HCT116 (cell line): ENCODE measurements around the gene GMDS. TPM values are rescaled to one million over a fixed set of nuclear protein-coding genes. Genes with fewer than 3 reads are reported as not detected.

ENCODE experiments used
- ATAC-seq: fragments of 200-7000 bp; cut with Tn5 transposase; 2 replicates; pipeline ENCODE4 v1.9.1; 2020; ENCODE audit warnings: mild to moderate bottlenecking, moderate library complexity
- BruUV-seq: library from RNA; stranded (reverse); fragments of 400-500 nt; replicated peaks from 2 replicates; lab custom pipeline; 2021; lab: Mats Ljungman, UMichigan
- CTCF ChIA-PET: fragments of 300-600 bp; sonication (Branson Sonifier 250); formaldehyde crosslinking; loops from one replicate; lab custom pipeline; 2021; ENCODE audit warnings: antibody characterized with exemption; lab: Charles Lee
- POLR2A ChIA-PET: fragments of 300-600, 350-600 bp; sonication (Branson Sonifier 250); formaldehyde crosslinking; loops from one replicate; lab custom pipeline; 2021; ENCODE audit warnings: antibody characterized with exemption; lab: Charles Lee
- RAD21 ChIA-PET, 2 experiments: fragments of 300-600 bp; sonication (Branson Sonifier 250); formaldehyde crosslinking; loops; one replicate each; lab custom pipeline; 2023; ENCODE audit warnings: low total read pairs in 2 of 2; ENCODE audit not compliant: uncharacterized antibody in 2 of 2, unreplicated experiment in 2 of 2, low non-redundant PET in 1 of 2; lab: Charles Lee
- DNase-seq: peaks from one replicate; pipeline ENCODE4 v3.0.0-alpha.2; 2010; ENCODE audit warnings: low read depth, low spot score
- H2AFZ ChIP-seq: fragments of 200-600 bp; shearing (Covaris generic), sonication (generic); 2 replicates; pipeline ENCODE4 v1.6.1; 2017; ENCODE audit warnings: low read depth, mixed run types, mixed read lengths, antibody characterized with exemption, low read length; ENCODE audit not compliant: poor library complexity, severe bottlenecking
- H3K27ac ChIP-seq: 2 replicates; pipeline ENCODE4 v1.5.1; 2012; ENCODE audit warnings: low read depth, low read length
- H3K27me3 ChIP-seq: fragments of 200-600 bp; sonication (generic); 2 replicates; pipeline ENCODE4 v1.6.1; 2016; ENCODE audit warnings: mixed run types, low read length, mixed read lengths; ENCODE audit not compliant: insufficient read depth
- H3K36me3 ChIP-seq, 2 experiments: fragments of 200-500 bp in 1 of 2; fragments of 200-600 bp in 1 of 2; sonication (Bioruptor generic) in 1 of 2; sonication (generic) in 1 of 2; 2 replicates each; pipeline versions ENCODE4 v1.5.1 to v1.6.1; 2014 to 2016; ENCODE audit warnings: low read length in 2 of 2, inconsistent platforms in 1 of 2, mixed read lengths in 1 of 2, mixed run types in 1 of 2; ENCODE audit not compliant: insufficient read depth in 2 of 2, control insufficient read depth in 1 of 2
- H3K4me1 ChIP-seq, 2 experiments: fragments of 200-600 bp in 1 of 2; sonication (generic) in 1 of 2; 2 replicates each; pipeline versions ENCODE4 v1.5.1 to v1.6.1; 2012 to 2017; ENCODE audit warnings: low read length in 2 of 2, inconsistent platforms in 1 of 2, mild to moderate bottlenecking in 1 of 2, mixed read lengths in 1 of 2, mixed run types in 1 of 2, moderate library complexity in 1 of 2; ENCODE audit not compliant: insufficient read depth in 2 of 2, control insufficient read depth in 1 of 2
- H3K4me2 ChIP-seq: fragments of 200-600 bp; sonication (generic); 2 replicates; pipeline ENCODE4 v1.6.1; 2017; ENCODE audit warnings: mixed run types, low read length, mixed read lengths
- H3K4me3 ChIP-seq, 2 experiments: fragments of 200-600 bp in 1 of 2; sonication (generic) in 1 of 2; replicated peaks in 1 of 2; 2 replicates each; pipeline ENCODE4 v1.5.1; 2011 to 2016; ENCODE audit warnings: low read length in 2 of 2, control low read depth in 1 of 2, low read depth in 1 of 2, mild to moderate bottlenecking in 1 of 2, mixed read lengths in 1 of 2, mixed run types in 1 of 2
- H3K79me2 ChIP-seq: fragments of 200-600 bp; sonication (generic); 2 replicates; pipeline ENCODE4 v1.6.1; 2017; ENCODE audit warnings: mild to moderate bottlenecking, mixed run types, low read length, moderate library complexity, mixed read lengths; ENCODE audit not compliant: insufficient read depth
- H3K9ac ChIP-seq: fragments of 200-600 bp; sonication (generic); 2 replicates; pipeline ENCODE4 v1.6.1; 2016; ENCODE audit warnings: low read length, mixed read lengths
- H3K9me2 ChIP-seq: fragments of 200-600 bp; sonication (generic), shearing (Covaris generic); 2 replicates; pipeline ENCODE4 v1.6.1; 2017; ENCODE audit warnings: mixed run types, mild to moderate bottlenecking, moderate library complexity; ENCODE audit not compliant: insufficient read depth
- H3K9me3 ChIP-seq, 2 experiments: fragments of 200-500 bp in 1 of 2; fragments of 200-600 bp in 1 of 2; sonication (Bioruptor generic) in 1 of 2; sonication (generic) in 1 of 2; 2 replicates each; pipeline ENCODE4 v1.6.1; 2014 to 2017; ENCODE audit warnings: low read length in 2 of 2, mixed read lengths in 2 of 2, inconsistent platforms in 1 of 2, low read depth in 1 of 2, mild to moderate bottlenecking in 1 of 2, mixed run types in 1 of 2, moderate library complexity in 1 of 2; ENCODE audit not compliant: control insufficient read depth in 1 of 2, insufficient read depth in 1 of 2
- H4K20me1 ChIP-seq: fragments of 200-600 bp; sonication (generic), shearing (Covaris generic); 2 replicates; pipeline ENCODE4 v1.6.1; 2017; ENCODE audit warnings: mixed run types, mild to moderate bottlenecking, moderate library complexity; ENCODE audit not compliant: insufficient read depth
- CBX3 ChIP-seq: IDR thresholded peaks from 2 replicates; pipeline ENCODE4 v1.6.1; 2012; ENCODE audit warnings: low read depth
- RAD21 ChIP-seq: IDR thresholded peaks from 2 replicates; pipeline ENCODE4 v1.6.1; 2012; ENCODE audit warnings: low read depth, mild to moderate bottlenecking
- YY1 ChIP-seq: IDR thresholded peaks from 2 replicates; pipeline ENCODE4 v1.6.1; 2011; ENCODE audit warnings: low read length, low read depth, moderate library complexity, mild to moderate bottlenecking; ENCODE audit not compliant: insufficient replicate concordance; ENCODE audit errors: extremely low read depth
- ZNF274 ChIP-seq: fragments of 200-500 bp; sonication (Bioruptor generic); IDR thresholded peaks from 2 replicates; pipeline ENCODE4 v1.6.1; 2014; ENCODE audit warnings: mild to moderate bottlenecking, low read depth, low read length, inconsistent platforms
- intact Hi-C: fragments of 100-400 bp; cut with micrococcal nuclease; formaldehyde crosslinking; loops from 2 replicates; pipeline ENCODE4 v1.10.0; 2022
- total RNA-seq: library from RNA; stranded (reverse); gene quantifications from one replicate; pipeline ENCODE4 v1.2.1, GENCODE V29; 2021; ENCODE audit not compliant: unreplicated experiment
- TF ChIP-seq, protein P1 (sequence below), 3 experiments: fragments of 200-600 bp in 1 of 3; sonication (generic) in 1 of 3; IDR thresholded peaks in 2 of 3; conservative IDR thresholded peaks in 1 of 3; 2 replicates each; pipeline ENCODE4 v1.5.1; 2012 to 2017; ENCODE audit warnings: low read depth in 2 of 3, low read length in 2 of 3, antibody characterized with exemption in 1 of 3, borderline replicate concordance in 1 of 3, control low read depth in 1 of 3, mild to moderate bottlenecking in 1 of 3, mixed read lengths in 1 of 3, mixed run types in 1 of 3, moderate library complexity in 1 of 3; ENCODE audit not compliant: insufficient read depth in 1 of 3

The GMDS gene
- total RNA-seq, 1 experiment from 2014 or later, result 34.4 TPM

DNA sequence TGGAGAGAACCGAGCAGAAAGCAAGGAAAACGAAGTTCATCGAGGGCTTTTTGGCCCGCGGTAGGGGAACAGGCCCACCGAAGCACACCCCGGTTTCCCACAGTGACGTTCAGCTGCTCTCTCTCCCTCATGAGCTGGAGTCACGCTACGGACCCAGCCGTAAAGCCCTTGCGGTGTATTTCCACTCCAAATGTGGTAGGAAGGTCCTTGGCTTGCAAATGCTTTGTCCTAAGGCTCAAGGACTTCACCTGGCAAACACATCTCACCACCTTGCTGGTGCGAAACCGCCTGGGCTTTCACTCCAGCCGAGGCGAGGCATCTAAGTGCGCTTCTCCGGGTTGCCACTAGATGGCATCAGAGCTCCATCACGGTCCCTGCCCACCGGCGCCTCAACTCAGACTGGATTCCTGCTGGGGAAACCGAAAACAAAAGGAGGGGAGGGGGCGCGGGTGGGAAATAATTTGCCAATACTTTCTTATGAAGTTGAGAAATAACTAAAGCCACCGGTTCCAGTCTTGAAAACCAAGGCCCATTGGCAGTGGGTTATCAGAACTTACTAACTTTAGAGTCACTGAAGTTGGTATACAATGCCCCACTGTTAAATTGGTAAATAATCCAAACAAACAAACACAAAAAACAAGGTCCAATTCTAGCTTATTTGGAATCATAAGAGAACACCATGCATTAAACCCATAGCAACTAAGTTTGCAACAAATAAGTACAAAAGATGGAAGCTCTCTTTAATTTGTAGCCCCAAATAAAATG is 649.1 kb downstream of the GMDS start:
- ATAC-seq (peak; percentile 95), DNase-seq (no peak)
- ChIA-PET RAD21 (no interaction called here), POLR2A (no interaction called here), CTCF (interaction anchor here (0.6 to 2.1 kb wide), 5 partner anchors 758 to 1154 kb away, joined by 3 to 16 read pairs (median 7); partner anchors contain the start of gene MYLK4)
- Histone ChIP-seq H3K4me2 (peak overlapping the region; percentile 45), H4K20me1 (no peaks in the 10 kb centered on the region), H3K9me3 (no peaks in the 10 kb centered on the region), H3K36me3 (no peaks in the 10 kb centered on the region), H3K4me1 (peaks cover 2 to 7% of the 10 kb centered on the region in 2 experiments; a peak in 2 of 4 replicates), H3K4me3 (no peak overlapping the region), H3K9ac (no peak overlapping the region), H2AFZ (peak overlapping the region; percentile 66), H3K9me2 (no peaks in the 10 kb centered on the region), H3K79me2 (no peaks in the 10 kb centered on the region), H3K27me3 (no peaks in the 10 kb centered on the region), H3K27ac (no peak overlapping the region)
- TF ChIP-seq ZNF274 (no peak), YY1 (no peak), CBX3 (no peak), RAD21 (peak; percentile 95)
- TF ChIP-seq, protein P1, sequence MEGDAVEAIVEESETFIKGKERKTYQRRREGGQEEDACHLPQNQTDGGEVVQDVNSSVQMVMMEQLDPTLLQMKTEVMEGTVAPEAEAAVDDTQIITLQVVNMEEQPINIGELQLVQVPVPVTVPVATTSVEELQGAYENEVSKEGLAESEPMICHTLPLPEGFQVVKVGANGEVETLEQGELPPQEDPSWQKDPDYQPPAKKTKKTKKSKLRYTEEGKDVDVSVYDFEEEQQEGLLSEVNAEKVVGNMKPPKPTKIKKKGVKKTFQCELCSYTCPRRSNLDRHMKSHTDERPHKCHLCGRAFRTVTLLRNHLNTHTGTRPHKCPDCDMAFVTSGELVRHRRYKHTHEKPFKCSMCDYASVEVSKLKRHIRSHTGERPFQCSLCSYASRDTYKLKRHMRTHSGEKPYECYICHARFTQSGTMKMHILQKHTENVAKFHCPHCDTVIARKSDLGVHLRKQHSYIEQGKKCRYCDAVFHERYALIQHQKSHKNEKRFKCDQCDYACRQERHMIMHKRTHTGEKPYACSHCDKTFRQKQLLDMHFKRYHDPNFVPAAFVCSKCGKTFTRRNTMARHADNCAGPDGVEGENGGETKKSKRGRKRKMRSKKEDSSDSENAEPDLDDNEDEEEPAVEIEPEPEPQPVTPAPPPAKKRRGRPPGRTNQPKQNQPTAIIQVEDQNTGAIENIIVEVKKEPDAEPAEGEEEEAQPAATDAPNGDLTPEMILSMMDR (IDR thresholded peaks at IDR 0.05 in 2 of 3, conservative IDR thresholded peaks at IDR 0.05 in 1 of 3; ENCODE audit: borderline replicate concordance in 1 of 3, insufficient read depth in 1 of 3, low read depth in 2 of 3, low read length in 2 of 3), result peak; percentile 81 to 90 (median 89)
- intact Hi-C loops, result loop anchor here (1.0 to 10.0 kb wide), 7 partner anchors 601 to 1459 kb away; no protein-coding TSS in a partner anchor
- BruUV-seq, result no TSS peak
